G401 (cell line): ENCODE measurements around the gene C2CD2L. TPM values are rescaled to one million over a fixed set of nuclear protein-coding genes. Genes with fewer than 3 reads are reported as not detected.

ENCODE experiments used
- DNase-seq: peaks from one replicate; pipeline ENCODE4 v3.0.0-alpha.2; 2015; ENCODE audit warnings: low spot score
- in situ Hi-C: cut with HindIII; loops from 2 replicates; pipeline ENCODE4 v1.10.0; 2016; ENCODE audit warnings: low sequenced_read_pairs, mixed read lengths
- total RNA-seq: library from RNA; depleted of rRNA; stranded (reverse); fragments of >200 nt; shearing (Covaris generic); gene quantifications from 2 replicates; pipeline ENCODE4 v1.2.3, GENCODE V29; 2014

The C2CD2L gene
- total RNA-seq, 1 experiment from 2014 or later = 5.8 TPM

DNA sequence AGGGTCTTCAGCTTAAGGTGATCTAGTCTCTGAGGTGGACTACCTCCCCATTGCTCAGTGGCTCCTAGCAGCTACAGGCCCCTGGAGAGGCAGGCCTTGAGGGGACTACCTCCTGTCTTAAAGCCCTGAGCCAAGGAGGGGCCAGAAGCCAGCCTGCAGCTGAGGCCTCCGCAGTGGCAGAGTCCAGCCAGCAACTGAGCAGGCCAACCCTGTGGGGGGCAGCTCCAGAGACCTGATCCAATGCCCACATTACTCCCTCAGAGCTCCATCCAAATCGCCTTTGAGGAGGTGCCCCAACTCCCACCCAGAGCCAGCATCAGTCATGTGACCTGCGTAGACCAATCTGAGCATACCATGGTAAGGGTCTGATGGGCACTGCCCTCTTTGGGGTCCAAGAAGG is 2.7 kb downstream of the C2CD2L start:
- in situ Hi-C loops = loop anchor here (10.0 to 25.0 kb wide), 2 partner anchors 95 to 202 kb away; partner anchors contain the start of genes MCAM, RPS25 and TRAPPC4
- DNase-seq = no peak

DNA sequence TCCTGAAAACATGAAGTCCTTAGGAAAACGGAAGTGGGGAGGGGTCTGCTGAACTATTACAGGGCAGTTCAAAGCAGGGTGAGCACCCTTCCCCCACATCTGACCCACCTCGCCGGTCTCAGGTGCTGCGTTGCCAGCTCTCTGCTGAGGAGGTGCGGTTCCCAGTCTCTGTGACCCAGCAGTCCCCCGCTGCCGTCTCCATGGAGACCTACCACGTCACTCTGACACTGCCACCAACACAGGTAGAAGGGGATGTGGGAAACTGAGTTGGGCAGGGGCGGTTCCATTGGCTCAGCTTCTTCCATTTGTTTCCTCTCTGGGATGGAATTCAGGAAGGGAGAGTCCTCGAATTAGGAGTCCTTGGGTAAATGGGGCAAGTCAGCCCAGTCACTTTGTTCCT is 3.3 kb downstream of the C2CD2L start:
- in situ Hi-C loops = loop anchor here (25.0 kb wide), 1 partner anchor 202 kb away; the partner anchor contains the start of gene MCAM
- DNase-seq = no peak

DNA sequence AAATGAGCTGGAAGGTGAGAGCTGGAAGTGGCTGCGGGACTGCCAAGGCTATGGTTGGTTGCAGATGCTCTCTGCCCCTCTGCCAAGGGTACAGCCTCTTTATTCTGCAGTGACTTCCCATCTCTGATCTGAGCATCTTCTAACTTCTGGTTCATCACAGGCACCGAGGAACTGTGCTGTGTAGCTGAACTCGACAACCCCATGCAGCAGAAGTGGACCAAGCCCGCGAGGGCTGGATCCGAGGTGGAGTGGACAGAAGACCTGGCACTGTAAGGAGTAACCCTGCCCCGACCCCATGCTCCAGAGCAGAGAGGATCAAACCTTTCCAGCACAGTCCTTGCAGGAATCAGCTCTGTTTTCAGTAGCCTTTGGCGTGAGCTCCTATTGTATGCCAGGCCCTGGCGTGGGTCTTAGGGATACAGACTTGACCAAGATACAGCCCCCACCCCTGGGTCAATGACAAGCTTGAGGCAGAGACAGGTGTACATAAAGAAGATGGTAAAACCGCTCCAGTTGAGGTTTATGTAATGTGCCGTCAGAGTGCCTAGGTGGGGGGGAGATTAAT is 4.3 kb downstream of the C2CD2L start:
- in situ Hi-C loops = loop anchor here (25.0 kb wide), 1 partner anchor 201 kb away; the partner anchor contains the start of gene MCAM
- DNase-seq = no peak

DNA sequence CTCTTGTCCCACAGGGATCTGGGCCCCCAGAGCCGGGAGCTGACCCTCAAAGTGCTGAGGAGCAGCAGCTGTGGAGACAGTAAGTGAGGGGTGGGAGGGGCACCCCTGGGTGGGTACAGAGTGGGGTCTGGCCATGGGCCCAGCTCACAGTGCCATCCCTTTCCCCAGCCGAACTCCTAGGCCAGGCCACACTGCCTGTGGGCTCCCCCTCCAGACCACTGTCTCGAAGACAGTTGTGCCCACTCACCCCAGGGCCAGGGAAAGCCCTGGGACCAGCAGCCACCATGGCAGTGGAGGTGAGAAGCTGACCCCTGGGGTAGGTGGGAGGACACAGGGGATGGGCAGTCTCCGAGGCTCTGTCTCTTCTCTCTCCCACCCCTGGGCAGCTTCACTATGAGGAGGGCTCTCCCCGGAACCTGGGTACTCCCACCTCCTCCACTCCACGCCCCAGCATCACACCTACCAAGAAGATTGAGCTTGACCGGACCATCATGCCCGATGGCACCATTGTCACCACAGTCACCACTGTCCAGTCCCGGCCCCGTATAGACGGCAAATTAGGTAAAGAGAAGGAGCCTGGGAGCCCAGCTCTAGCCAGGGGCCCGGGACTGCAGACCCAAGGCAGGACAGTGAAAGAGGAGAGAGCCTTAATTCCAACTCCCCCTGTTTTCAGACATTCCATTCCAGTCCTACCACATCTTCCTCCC is 5.3 kb downstream of the C2CD2L start:
- no peak for DNase-seq
- in situ Hi-C loops = loop anchor here (25.0 kb wide), 1 partner anchor 200 kb away; the partner anchor contains the start of gene MCAM

DNA sequence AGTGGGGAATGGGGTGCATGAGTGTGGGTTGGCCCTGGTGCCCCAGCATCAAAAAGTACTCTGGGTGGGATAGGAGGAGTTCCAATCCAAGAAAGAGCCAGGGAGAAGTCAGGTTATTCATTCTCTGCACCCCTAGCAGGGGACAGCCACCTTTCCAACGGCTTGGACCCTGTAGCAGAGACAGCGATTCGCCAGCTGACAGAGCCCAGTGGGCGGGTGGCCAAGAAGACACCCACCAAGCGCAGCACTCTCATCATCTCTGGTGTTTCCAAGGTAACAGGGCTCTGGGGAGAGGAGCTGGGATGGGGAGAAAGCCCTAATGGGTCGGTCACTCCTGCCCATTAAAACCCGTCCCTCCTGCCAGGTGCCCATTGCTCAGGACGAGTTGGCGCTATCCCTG is 6.6 kb downstream of the C2CD2L start:
- no peak for DNase-seq
- in situ Hi-C loops = loop anchor here (25.0 kb wide), 1 partner anchor 199 kb away; the partner anchor contains the start of gene MCAM

DNA sequence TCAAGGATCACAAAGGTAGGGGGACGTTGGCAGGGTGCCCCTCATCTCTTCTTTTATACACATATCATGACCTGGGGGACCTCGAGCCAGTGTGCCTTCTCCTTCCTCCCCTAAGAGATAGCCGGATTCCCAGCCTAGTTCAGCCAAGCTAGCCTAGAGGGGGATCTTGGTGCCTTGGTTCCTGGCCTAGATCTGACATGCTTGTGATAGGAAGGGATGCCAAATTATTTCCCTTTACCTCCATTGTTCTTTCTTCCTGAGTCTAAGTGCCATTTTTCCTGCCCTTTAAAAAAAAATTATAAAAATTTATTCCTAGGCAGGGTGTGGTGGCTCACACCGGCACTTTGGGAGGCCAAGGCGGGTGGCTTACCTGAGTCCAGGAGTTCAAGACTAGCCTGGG is 7.2 kb downstream of the C2CD2L start:
- no peak for DNase-seq
- in situ Hi-C loops = loop anchor here (25.0 kb wide), 1 partner anchor 198 kb away; the partner anchor contains the start of gene MCAM

DNA sequence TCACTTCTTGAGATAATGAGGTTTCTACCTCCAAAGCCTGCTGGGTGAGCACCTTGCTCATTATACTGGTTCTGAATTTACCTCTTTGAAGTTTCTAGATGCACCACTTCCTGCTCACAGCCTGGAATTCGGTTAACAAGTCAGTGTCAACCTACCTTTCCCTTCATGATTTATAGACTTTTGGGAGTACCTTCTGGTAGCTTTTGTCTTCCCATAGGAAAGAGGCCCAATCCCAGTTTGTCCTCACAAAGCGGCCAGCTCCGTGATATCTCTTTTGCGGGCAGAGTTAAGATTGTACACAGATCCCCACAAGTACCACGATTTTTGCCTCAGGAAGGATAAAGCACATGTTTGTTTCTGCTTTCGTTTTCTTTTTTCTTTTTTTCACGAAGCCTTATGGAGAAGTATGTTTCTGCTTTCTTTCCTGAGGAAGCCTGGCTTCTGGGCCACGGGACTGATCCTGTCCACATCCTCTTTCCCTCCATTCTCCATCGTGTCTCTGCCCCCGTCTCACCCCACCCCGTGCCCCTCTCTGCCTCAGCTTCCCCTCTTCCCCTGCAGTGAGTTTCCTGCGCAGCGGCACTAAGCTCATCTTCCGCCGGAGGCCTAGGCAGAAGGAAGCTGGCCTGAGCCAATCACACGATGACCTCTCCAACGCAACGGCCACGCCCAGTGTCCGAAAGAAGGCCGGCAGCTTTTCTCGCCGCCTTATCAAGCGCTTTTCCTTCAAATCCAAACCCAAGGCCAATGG is 8.5 kb downstream of the C2CD2L start:
- in situ Hi-C loops = loop anchor here (25.0 kb wide), 1 partner anchor 197 kb away; the partner anchor contains the start of gene MCAM
- DNase-seq = no peak

DNA sequence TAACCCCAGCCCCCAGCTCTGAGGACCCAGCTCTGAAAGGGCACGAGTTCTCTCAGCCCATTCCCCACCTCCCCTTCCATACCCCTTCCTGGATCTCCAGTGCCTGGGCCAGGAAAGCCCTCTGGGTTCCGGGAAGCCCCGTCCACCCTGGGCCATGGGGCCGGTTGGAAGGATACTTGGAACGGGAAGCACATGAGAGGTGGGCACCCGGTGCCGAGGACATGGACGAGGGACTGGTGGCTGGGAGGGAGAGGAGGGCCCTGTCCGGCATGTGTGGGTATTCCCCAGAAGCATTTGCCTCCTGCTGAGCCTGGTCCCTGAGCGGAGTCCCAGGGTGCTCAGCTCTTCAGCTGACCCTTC is 9.1 kb downstream of the C2CD2L start:
- DNase-seq = no peak
- in situ Hi-C loops = loop anchor here (25.0 kb wide), 1 partner anchor 196 kb away; the partner anchor contains the start of gene MCAM

DNA sequence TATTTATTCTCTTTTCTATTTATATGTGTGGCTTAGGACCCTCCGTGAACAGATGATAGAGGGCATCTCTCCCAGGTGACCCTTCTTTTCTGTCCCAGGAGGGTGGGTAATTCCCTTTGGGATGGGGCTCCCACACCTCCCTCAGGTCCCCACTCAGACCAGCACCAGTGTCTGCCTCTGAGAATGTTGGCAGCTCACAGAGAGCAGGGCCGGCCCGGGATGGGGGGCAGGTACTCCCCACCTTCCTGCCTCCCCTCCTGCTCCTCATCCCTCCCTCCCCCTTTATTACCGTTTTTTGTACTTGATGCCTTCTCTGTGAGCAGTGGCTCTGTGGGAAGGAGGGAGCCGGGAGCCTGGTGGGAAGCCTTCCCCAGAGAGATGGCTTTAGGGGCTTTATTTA is 9.5 kb downstream of the C2CD2L start:
- in situ Hi-C loops = loop anchor here (25.0 kb wide), 1 partner anchor 196 kb away; the partner anchor contains the start of gene MCAM
- DNase-seq = no peak

DNA sequence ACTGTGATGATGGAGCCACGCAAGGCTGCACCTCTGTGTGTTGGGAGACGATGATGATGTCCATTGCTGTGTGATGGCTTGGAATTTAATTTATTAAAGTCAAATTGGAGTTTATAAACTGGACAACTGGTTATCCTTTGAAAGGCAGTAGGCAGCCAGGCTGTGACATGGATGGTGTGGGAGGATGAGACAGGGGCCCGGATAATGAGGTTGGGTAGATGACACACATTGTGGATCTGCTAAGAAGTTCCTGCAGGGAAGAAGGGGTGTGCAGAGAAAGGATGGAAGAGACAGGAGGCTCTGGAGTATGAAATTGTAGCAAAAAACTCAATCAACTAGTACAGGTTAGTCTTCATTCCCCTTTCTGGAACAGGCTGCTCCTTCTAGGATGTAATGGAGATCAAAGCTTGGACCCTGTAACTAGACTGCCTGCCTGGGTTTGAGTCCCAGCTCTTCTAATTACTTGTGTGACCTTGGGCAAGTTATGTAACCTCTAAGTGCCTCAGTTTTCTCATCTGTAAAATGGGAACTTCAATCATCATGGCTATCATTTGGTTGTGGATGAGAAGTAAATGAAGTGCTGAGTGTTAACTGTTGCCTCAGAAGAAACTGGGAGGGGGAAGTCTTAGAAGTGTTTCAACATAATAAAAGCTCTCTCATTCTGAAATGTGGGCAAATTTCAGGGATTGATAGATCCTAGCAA is 10.0 kb downstream of the C2CD2L start:
- in situ Hi-C loops = loop anchor here (25.0 kb wide), 1 partner anchor 195 kb away; the partner anchor contains the start of gene MCAM

DNA sequence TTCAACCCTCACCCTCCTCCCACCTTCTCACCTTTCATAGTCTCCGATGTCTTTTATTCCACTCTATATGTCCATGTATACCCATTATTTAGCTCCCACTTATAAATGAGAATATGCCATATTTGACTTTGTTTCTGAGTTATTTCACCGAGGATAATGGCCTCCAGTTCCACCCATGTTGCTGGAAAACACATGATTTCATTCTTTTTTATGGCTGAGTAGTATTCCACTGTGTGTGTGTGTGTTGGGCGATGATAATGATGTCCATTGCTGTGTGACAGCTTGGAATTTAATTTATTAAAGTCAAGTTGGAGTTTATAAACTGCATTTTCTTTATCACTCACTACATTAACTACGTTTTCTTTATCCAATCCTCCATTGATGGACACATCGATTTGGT is 11.1 kb downstream of the C2CD2L start:
- DNase-seq = no peak
- in situ Hi-C loops = loop anchor here (25.0 kb wide), 1 partner anchor 194 kb away; the partner anchor contains the start of gene MCAM

More for the DNA sequence above, 10.0 kb downstream of the C2CD2L start:
- no peak for DNase-seq

DNA sequence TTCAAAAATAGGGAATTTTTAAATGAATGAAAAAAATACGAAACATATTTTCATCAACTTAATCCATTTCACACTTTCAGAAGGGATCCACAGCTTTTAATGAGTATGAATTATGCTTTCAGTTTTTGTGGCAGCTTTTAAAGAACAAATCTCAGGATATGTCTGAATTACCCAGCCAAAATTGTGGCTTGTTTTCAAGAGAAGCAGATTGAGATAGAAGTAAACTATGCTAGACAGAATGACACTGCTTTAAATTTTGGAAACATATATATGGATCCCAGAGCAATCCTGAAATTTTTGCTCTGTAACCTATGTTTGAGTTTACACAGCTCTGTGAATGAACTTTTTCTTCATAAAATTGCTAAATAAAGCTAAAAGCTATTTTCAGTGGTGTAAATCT is 11.8 kb downstream of the C2CD2L start:
- in situ Hi-C loops = loop anchor here (25.0 kb wide), 1 partner anchor 193 kb away; the partner anchor contains the start of gene MCAM
- DNase-seq = no peak

DNA sequence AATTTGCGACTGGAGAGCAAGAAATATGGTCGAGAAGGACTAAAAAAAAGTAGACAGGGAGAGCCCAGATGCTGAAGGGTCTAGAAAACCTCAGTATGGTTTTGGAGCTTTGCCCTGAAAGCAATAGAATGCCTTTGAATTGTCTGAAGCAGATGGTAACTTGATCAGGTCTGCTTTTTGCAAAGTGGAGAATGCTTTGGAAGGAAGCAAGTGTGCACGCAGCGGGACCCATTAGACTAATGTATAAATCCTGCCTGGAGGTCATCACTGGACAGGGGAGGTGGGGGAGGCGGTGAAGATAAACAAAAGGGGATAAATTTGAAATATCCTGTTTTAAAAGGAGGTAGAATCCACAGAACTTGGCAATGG is 13.5 kb downstream of the C2CD2L start:
- no peak for DNase-seq
- in situ Hi-C loops = loop anchor here (25.0 kb wide), 1 partner anchor 192 kb away; the partner anchor contains the start of gene MCAM

DNA sequence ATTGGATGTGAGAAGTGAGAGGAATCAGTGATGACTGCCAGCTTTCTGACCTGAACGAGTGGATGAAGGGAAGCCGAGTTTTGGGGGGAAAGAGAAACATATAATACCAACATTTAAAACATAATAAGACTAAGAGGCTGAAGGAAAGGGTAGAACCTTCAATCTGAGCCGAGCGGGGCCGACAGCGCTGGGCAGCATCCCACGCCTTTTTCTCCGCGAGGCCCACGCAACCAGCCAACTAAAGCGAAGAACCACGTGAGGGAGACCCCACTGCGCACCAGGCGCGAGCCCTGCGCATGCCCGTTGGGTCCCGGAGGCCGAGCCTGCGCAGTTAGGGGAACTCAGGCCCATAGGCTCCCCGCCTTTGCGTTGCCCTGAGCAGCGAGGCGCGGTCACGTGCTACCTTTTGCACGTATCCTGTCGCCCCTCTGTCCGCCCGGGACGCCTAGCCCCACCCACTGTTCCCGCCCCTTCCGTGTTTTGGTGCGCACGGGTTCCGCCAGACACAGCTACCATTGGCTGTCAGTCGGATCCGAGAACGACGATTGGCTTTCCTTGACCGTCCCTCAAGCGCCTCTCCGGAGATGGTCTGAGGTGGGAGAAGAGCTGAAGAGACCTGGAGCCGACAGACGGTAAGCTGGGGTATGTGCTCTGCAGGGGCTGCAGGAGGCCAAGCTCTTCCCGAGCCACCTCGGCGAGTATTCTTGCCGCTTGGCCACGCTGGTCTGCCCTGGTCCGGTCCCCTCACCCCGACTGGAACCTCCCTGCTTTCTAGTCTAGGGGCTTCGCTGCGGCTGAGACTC is 14.1 kb downstream of the C2CD2L start, which contains the start of gene HINFP:
Gene HINFP (plus strand): TSS at position 573 of the 803 bp plus-strand sequence. CDS start 5,365 bp downstream, outside the sequence.
- in situ Hi-C loops = loop anchor here (25.0 kb wide), 1 partner anchor 191 kb away; the partner anchor contains the start of gene MCAM
- DNase-seq = peak; percentile 100

DNA sequence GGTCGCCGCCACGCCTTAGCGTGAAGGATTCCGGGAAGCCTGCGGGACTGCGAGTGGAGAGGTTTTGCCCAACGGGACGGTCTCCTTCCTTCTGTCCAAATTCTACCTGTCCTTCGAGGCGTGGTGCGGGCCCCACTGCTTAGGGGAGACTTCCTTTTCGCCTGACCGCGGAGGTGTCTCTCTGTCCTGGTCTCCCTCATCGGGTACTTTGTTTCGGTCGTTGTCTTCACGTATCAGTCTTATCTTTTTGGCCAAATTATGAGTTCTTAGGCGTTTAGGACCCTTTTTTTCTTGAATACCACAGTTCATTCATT is 14.6 kb downstream of the C2CD2L start:
- in situ Hi-C loops = loop anchor here (25.0 kb wide), 1 partner anchor 191 kb away; the partner anchor contains the start of gene MCAM
- DNase-seq = no peak

DNA sequence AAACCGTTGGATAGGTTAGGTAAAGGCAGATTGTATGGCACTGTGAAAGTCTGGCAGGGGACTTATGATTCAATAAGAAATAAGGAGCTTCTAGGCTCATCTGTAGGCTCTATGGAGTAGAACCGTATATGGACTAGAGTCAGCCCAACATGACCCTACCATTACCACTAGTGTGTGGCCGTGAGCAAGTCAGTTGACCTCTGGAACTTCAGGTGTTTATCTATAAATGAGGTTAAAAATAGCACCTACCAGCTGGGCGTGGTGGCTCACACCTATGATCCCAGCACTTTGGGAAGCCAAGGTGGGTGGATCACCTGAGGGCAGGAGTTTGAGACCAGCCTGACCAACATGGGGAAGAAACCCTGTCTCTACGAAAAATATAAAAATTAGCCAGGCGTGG is 18.7 kb downstream of the C2CD2L start:
- in situ Hi-C loops = no loop called here

DNA sequence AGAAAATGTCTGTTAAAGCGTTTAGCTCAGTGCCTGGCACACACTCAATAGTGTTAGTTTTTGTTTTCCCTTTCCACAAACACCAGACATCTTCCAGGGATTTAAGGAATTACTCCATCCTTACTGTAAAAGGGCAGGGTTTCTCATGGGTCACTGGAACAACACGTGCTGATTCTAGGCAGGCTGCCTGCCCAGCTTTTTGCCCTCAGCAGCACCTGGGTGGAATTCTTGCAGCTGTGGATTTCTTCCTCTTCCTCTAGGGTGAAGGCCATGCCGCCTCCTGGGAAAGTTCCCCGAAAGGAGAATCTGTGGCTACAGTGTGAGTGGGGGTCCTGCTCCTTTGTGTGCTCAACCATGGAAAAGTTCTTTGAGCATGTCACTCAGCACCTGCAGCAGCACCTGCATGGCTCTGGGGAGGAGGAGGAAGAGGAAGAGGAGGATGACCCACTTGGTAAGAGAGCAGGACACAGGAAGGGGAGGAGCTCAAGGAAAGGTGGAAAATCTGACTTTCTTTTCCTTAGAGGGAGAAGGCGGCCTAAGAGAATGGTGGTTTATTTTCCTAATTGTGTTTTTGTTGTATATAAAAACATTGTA is 19.6 kb downstream of the C2CD2L start:
- in situ Hi-C loops = no loop called here
- no peak for DNase-seq

More for the DNA sequence above, 18.7 kb downstream of the C2CD2L start:
- no peak for DNase-seq

DNA sequence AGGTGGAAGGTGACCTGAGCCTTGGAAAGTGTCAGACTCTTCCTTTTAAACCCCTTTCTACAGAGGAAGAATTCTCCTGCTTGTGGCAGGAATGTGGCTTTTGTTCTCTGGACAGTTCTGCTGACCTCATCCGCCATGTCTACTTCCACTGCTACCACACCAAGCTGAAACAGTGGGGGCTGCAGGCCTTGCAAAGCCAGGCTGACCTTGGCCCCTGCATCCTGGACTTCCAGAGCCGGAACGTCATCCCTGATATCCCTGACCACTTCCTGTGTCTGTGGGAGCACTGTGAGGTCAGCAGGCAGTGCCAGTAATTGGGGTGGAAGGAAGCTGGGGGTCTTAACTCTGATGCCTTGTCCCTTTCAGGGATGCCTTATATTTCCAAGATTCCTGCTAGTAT is 23.5 kb downstream of the C2CD2L start:
- no peak for DNase-seq
- in situ Hi-C loops = no loop called here
